HepG2 (cell line): ENCODE measurements around the gene CDHR5. TPM values are rescaled to one million over a fixed set of nuclear protein-coding genes. Genes with fewer than 3 reads are reported as not detected.
A peak's percentile ranks its signal among the peaks of the same experiment; 100 is the strongest.

Experiments
- ATF5 ChIP-seq: sonication (generic); formaldehyde crosslinking; IDR thresholded peaks from 2 replicates; pipeline ENCODE4 v1.4.0; 2020; ENCODE audit warnings: mild to moderate bottlenecking, low read depth, missing genetic modification reagents
- CBX5 ChIP-seq: sonication (generic); formaldehyde crosslinking; IDR thresholded peaks from 2 replicates; pipeline ENCODE4 v1.4.0; 2020; ENCODE audit warnings: missing genetic modification reagents, borderline replicate concordance
- EHMT2 ChIP-seq: fragments of 200-600 bp; sonication (generic); IDR thresholded peaks from 2 replicates; pipeline ENCODE4 v1.7.0; 2017; ENCODE audit warnings: antibody characterized with exemption, low read depth, low read length, borderline replicate concordance
- GATA4 ChIP-seq: sonication (generic); IDR thresholded peaks from 2 replicates; pipeline ENCODE4 v1.6.1; 2016; ENCODE audit warnings: antibody characterized with exemption, low read depth, borderline replicate concordance
- JUND ChIP-seq: sonication (generic); formaldehyde crosslinking; IDR thresholded peaks from 2 replicates; pipeline ENCODE4 v1.8.0; 2022; ENCODE audit warnings: mild to moderate bottlenecking, missing genetic modification reagents
- MED13 ChIP-seq: sonication (generic); formaldehyde crosslinking; IDR thresholded peaks from 2 replicates; pipeline ENCODE4 v1.5.0; 2020; ENCODE audit warnings: missing genetic modification reagents
- MLX ChIP-seq: IDR thresholded peaks from 2 replicates; pipeline ENCODE4 v1.6.1; 2016
- MTA3 ChIP-seq: sonication (generic); formaldehyde crosslinking; IDR thresholded peaks from 2 replicates; pipeline ENCODE4 v1.4.0; 2020; ENCODE audit warnings: missing genetic modification reagents
- NCOA2 ChIP-seq: sonication (generic); formaldehyde crosslinking; IDR thresholded peaks from 2 replicates; pipeline ENCODE4 v1.8.0; 2022; ENCODE audit warnings: inconsistent platforms
- NFKBIZ ChIP-seq: IDR thresholded peaks from 2 replicates; pipeline ENCODE4 v1.6.1; 2018; ENCODE audit warnings: missing genetic modification reagents, missing compliant biosample characterization
- RBFOX2 ChIP-seq: fragments of 200-400 bp; formaldehyde crosslinking; IDR thresholded peaks from 2 replicates; pipeline ENCODE4 v1.6.1; 2017; ENCODE audit warnings: low read depth, mild to moderate bottlenecking, low read length
- RXRA ChIP-seq: sonication (generic); formaldehyde crosslinking; IDR thresholded peaks from 2 replicates; pipeline ENCODE4 v1.5.1; 2020; ENCODE audit warnings: missing genetic modification reagents
- STAG1 ChIP-seq: sonication (generic); formaldehyde crosslinking; IDR thresholded peaks from 2 replicates; pipeline ENCODE4 v1.4.0; 2020; ENCODE audit warnings: missing genetic modification reagents
- ZBTB33 ChIP-seq: sonication (generic); formaldehyde crosslinking; IDR thresholded peaks from 2 replicates; pipeline ENCODE4 v1.4.0; 2020; ENCODE audit warnings: missing genetic modification reagents
- ZBTB4 ChIP-seq: sonication (generic); formaldehyde crosslinking; IDR thresholded peaks from 2 replicates; pipeline ENCODE4 v1.4.0; 2020; ENCODE audit warnings: missing genetic modification reagents, mild to moderate bottlenecking, borderline replicate concordance
- ZC3H4 ChIP-seq: sonication (generic); formaldehyde crosslinking; IDR thresholded peaks from 2 replicates; pipeline ENCODE4 v1.4.0; 2020; ENCODE audit warnings: missing genetic modification reagents, borderline replicate concordance
- ZHX1 ChIP-seq: sonication (generic); formaldehyde crosslinking; IDR thresholded peaks from 2 replicates; pipeline ENCODE4 v1.8.1; 2022; ENCODE audit warnings: low read depth, mild to moderate bottlenecking, missing genetic modification reagents
- ZNF138 ChIP-seq: sonication (generic); formaldehyde crosslinking; IDR thresholded peaks from 2 replicates; pipeline ENCODE4 v1.5.0; 2020; ENCODE audit warnings: mild to moderate bottlenecking, low read depth, missing genetic modification reagents
- ZNF235 ChIP-seq: sonication (generic); formaldehyde crosslinking; IDR thresholded peaks from 2 replicates; pipeline ENCODE4 v1.8.1; 2023; ENCODE audit warnings: mild to moderate bottlenecking, missing genetic modification reagents, borderline replicate concordance
- ZNF800 ChIP-seq: sonication (generic); formaldehyde crosslinking; IDR thresholded peaks from 2 replicates; pipeline ENCODE4 v1.4.0; 2020; ENCODE audit warnings: missing genetic modification reagents
- polyA plus RNA-seq, 8 experiments: library from polyadenylated mRNA; depleted of rRNA in 3 of 8; stranded (reverse) in 7 of 8; unstranded in 1 of 8; fragments of >200 nt; fragmentation: Illumina TruSeq in 4 of 8; extraction: Trizol in 4 of 8; gene quantifications; 2 replicates each; pipeline versions ENCODE4 v1.2.1 to v1.2.3, GENCODE V29; 2011 to 2016; ENCODE audit warnings: low read depth in 4 of 8, missing spikeins in 1 of 8, mixed read lengths in 1 of 8; ENCODE audit not compliant: insufficient read depth in 1 of 8
- total RNA-seq, 5 experiments: library from RNA; depleted of rRNA; stranded (reverse); fragments of >200 nt; fragmentation: Illumina TruSeq; extraction: Trizol; gene quantifications; 2 replicates each; pipeline ENCODE4 v1.2.3, GENCODE V29; 2016; ENCODE audit warnings: low read depth in 1 of 5

Gene CDHR5
- total and polyA plus RNA-seq, 2 of the 13 experiments (the other 11 are each of a cell fraction or from before 2014, with no cell fraction given), result 0.46 to 0.71 TPM

GRCh38 chr11:657691-658126 is 33.0 kb upstream of the CDHR5 start (continued):
- TF ChIP-seq ZBTB33 (peak; percentile 91), ZHX1 (CRISPR knock-in tag) (no peak), ZBTB4 (CRISPR knock-in tag) (peak; percentile 86; the same call in 1 of the 2 replicates), STAG1 (CRISPR knock-in tag) (peak; percentile 31), RBFOX2 (no peak), MED13 (CRISPR knock-in tag) (no peak), EHMT2 (no peak), ZC3H4 (CRISPR knock-in tag) (no peak), ZNF138 (CRISPR knock-in tag) (no peak), GATA4 (no peak), ATF5 (no peak), NCOA2 (CRISPR knock-in tag) (0 out of 2 replicates have a peak, but pooled peaks have one; percentile 22), MTA3 (CRISPR knock-in tag) (no peak), ZNF235 (CRISPR knock-in tag) (no peak), NFKBIZ (CRISPR knock-in tag) (no peak), CBX5 (CRISPR knock-in tag) (no peak), JUND (no peak), MLX (CRISPR knock-in tag) (no peak), RXRA (CRISPR knock-in tag) (peak; percentile 79), ZNF800 (CRISPR knock-in tag) (no peak)
